ENCODE data around the gene SEC61B.

SEC61B gene

GRCh38 chr9:99239341-99240060 is 17.4 kb downstream of the SEC61B start:
- Mint-ChIP-seq H3K27me3 (no peaks in the 10 kb centered on the region), H3K36me3 (peaks cover 6% of the 10 kb centered on the region), H3K27ac (no peak overlapping the region), H3K4me1 (ENCODE audit: low read depth) (peaks cover 9% of the 10 kb centered on the region), H3K9me3 (ENCODE audit: low read depth) (no peaks in the 10 kb centered on the region), H3K4me3 (no peak overlapping the region)

GRCh38 chr9:99241106-99241505 is 19.0 kb downstream of the SEC61B start:
- Mint-ChIP-seq H3K4me1 (ENCODE audit: low read depth) (peaks cover 3% of the 10 kb centered on the region), H3K27me3 (no peaks in the 10 kb centered on the region), H3K27ac (no peak overlapping the region), H3K4me3 (no peak overlapping the region), H3K36me3 (peaks cover 9% of the 10 kb centered on the region), H3K9me3 (ENCODE audit: low read depth) (no peaks in the 10 kb centered on the region)

GRCh38 chr9:99244344-99245260 is 22.5 kb downstream of the SEC61B start:
- no peak overlapping the region for H3K4me3 Mint-ChIP-seq
- H3K36me3 Mint-ChIP-seq = peaks cover 4% of the 10 kb centered on the region
- no peaks in the 10 kb centered on the region for H3K4me1 Mint-ChIP-seq (ENCODE audit: low read depth)
- H3K9me3 Mint-ChIP-seq (ENCODE audit: low read depth) = no peaks in the 10 kb centered on the region
- no peak overlapping the region for H3K27ac Mint-ChIP-seq
- H3K27me3 Mint-ChIP-seq = no peaks in the 10 kb centered on the region

DNA sequence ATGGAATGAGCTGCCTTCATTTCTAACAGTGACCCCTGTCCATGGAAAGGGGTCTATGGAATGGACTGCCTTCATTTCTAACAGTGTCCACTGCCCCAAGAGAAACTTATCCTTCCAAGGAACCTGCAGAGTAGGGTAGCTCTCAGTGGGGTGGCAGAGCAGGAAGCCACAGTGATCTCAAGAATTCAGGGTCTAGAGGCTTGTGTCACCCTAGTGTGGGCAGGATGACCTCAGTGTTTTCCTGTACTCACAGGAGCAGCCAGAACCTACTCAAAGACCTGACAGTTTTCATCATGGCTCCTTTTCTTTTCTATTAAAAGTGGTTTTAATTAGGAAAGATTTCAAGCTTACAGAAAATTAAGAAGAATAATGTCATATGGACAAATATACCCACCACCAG is 27.5 kb downstream of the SEC61B start:
- no peak overlapping the region for H3K4me3 Mint-ChIP-seq

GRCh38 chr9:99251157-99251556 is 29.1 kb downstream of the SEC61B start:
- H3K4me3 Mint-ChIP-seq = no peak overlapping the region
- no peak overlapping the region for H3K27ac Mint-ChIP-seq
- H3K36me3 Mint-ChIP-seq = peaks cover 5% of the 10 kb centered on the region
- H3K4me1 Mint-ChIP-seq (ENCODE audit: low read depth) = peaks cover 28% of the 10 kb centered on the region
- no peaks in the 10 kb centered on the region for H3K9me3 Mint-ChIP-seq (ENCODE audit: low read depth)
- H3K27me3 Mint-ChIP-seq = no peaks in the 10 kb centered on the region

More for the DNA sequence above, 27.5 kb downstream of the SEC61B start:
- H3K4me1 Mint-ChIP-seq (ENCODE audit: low read depth) = peaks cover 22% of the 10 kb centered on the region
- H3K27ac Mint-ChIP-seq = no peak overlapping the region
- peaks cover 3% of the 10 kb centered on the region for H3K36me3 Mint-ChIP-seq
- no peaks in the 10 kb centered on the region for H3K27me3 Mint-ChIP-seq
- H3K9me3 Mint-ChIP-seq (ENCODE audit: low read depth) = no peaks in the 10 kb centered on the region

DNA sequence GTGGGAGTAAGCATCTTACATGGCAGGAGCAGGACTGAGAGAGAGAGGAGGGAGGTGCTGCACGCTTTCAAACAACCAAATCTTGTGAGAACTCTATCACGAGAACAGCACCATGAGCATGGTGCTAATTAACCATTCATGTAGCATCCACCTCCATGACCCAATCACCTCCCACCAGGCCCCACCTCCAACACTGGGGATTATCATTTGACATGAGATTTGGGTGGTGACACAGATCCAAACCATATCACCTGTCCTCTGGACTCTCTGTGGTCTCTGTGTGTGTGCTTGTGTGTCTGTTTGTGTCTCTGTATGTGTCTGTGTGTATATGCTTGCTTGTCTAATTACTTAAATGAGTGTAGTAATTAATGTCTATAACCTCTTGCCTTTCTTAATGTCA is 31.1 kb downstream of the SEC61B start:
- Mint-ChIP-seq H3K9me3 (ENCODE audit: low read depth) (no peaks in the 10 kb centered on the region), H3K27me3 (no peaks in the 10 kb centered on the region), H3K4me3 (peak overlapping the region; percentile 73), H3K36me3 (peaks cover 5% of the 10 kb centered on the region), H3K4me1 (ENCODE audit: low read depth) (peaks cover 28% of the 10 kb centered on the region), H3K27ac (peak overlapping the region; percentile 91)

DNA sequence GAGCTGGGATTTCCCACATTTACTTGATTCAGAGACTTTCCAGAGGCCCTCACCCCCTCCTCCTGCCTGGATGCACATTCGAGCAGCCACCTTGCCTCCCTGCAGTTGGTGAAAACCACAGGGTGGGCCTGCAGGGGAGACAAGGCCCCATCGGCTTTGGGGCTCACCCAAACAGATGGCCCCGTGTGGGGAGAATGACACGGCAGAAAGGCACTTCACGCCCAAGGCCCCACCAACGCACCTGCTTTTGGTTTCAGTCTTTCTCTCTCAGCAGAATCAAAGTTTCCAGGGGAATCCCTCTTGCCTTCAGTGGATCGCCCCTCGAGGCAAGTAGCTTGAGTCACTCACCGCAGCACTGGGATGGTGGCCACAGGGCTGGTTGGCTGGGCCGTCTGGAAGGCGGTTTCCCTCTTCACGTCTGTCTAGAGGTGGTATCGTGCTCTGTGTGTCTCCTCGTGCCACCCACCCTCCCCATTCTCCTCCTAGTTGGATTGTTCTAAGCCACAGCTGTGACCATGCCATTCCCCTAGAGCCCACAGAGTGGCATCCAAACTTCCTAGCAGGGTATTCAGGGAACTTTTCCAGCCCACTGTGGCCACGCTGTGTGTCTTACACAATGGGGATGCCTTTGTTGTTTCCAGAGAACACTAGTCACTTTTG is 31.8 kb downstream of the SEC61B start:
- H3K27ac Mint-ChIP-seq = peak overlapping the region; percentile 91
- peaks cover 5% of the 10 kb centered on the region for H3K36me3 Mint-ChIP-seq
- no peaks in the 10 kb centered on the region for H3K9me3 Mint-ChIP-seq (ENCODE audit: low read depth)
- peaks cover 31% of the 10 kb centered on the region for H3K4me1 Mint-ChIP-seq (ENCODE audit: low read depth)
- no peaks in the 10 kb centered on the region for H3K27me3 Mint-ChIP-seq
- peak overlapping the region; percentile 73 for H3K4me3 Mint-ChIP-seq

DNA sequence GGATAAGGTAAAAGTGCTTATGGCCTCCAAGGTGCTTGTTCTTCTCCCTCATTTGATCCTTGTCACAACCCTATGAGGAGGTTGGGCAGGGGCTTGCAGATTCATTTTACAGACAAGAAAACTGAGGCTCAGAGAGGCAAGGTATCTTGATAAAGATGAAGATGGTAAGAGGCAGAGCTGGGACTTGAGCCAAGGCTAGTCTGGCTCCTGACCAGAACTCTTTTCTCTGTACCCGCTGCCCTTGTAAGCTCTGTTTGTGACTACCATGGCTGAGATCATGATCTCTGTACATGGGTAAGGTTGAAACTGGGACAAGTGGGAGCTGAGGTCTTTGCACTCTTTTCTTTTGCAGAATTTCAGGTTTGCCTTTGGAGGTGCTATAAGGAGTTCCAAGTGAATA is 33.6 kb downstream of the SEC61B start:
- H3K4me1 Mint-ChIP-seq (ENCODE audit: low read depth) = peaks cover 38% of the 10 kb centered on the region
- no peak overlapping the region for H3K27ac Mint-ChIP-seq
- no peak overlapping the region for H3K4me3 Mint-ChIP-seq
- no peaks in the 10 kb centered on the region for H3K27me3 Mint-ChIP-seq
- peaks cover 5% of the 10 kb centered on the region for H3K36me3 Mint-ChIP-seq
- H3K9me3 Mint-ChIP-seq (ENCODE audit: low read depth) = no peaks in the 10 kb centered on the region

- Mint-ChIP-seq H3K4me3 (no peak overlapping the region), H3K27ac (no peak overlapping the region), H3K4me1 (ENCODE audit: low read depth) (peaks cover 34% of the 10 kb centered on the region), H3K36me3 (peaks cover 5% of the 10 kb centered on the region), H3K27me3 (no peaks in the 10 kb centered on the region), H3K9me3 (ENCODE audit: low read depth) (no peaks in the 10 kb centered on the region)
These were observed 35.8 kb downstream of the SEC61B start for GRCh38 chr9:99257723-99258389.

- Mint-ChIP-seq H3K27ac (no peak overlapping the region), H3K4me3 (peak overlapping the region; percentile 71), H3K4me1 (ENCODE audit: low read depth) (peaks cover 23% of the 10 kb centered on the region), H3K27me3 (no peaks in the 10 kb centered on the region), H3K36me3 (peaks cover 5% of the 10 kb centered on the region), H3K9me3 (ENCODE audit: low read depth) (no peaks in the 10 kb centered on the region)
These were observed 37.3 kb downstream of the SEC61B start for GRCh38 chr9:99259231-99259918.

GRCh38 chr9:99261923-99262322 is 39.8 kb downstream of the SEC61B start:
- Mint-ChIP-seq H3K4me1 (ENCODE audit: low read depth) (peaks cover 25% of the 10 kb centered on the region), H3K36me3 (no peaks in the 10 kb centered on the region), H3K27me3 (no peaks in the 10 kb centered on the region), H3K4me3 (no peak overlapping the region), H3K9me3 (ENCODE audit: low read depth) (no peaks in the 10 kb centered on the region), H3K27ac (no peak overlapping the region)

DNA sequence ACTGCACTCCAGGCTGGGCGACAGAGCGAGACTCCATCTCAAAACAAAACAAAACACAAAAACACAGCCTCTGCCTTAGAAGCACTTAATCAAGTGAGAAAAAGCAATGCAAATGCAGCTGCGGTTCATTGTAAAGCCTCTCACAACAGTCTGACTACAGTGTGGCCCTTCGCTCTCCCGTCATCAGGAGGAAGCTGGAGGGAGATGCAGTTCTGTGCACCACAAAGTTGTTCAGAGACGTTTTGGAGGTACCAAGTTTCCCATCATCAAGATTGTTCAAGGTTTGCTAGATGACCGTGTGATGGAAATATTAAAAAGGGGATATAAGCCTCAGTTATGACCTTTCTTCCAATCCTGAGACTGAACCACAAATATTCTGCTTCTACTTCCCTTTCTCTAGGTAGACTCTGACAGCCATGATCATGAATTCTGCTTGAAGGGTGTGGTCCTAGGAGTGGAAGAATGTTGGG is 40.9 kb downstream of the SEC61B start:
- H3K4me3 Mint-ChIP-seq = no peak overlapping the region
- no peak overlapping the region for H3K27ac Mint-ChIP-seq
- H3K27me3 Mint-ChIP-seq = no peaks in the 10 kb centered on the region
- H3K4me1 Mint-ChIP-seq (ENCODE audit: low read depth) = peaks cover 28% of the 10 kb centered on the region
- H3K36me3 Mint-ChIP-seq = no peaks in the 10 kb centered on the region
- no peaks in the 10 kb centered on the region for H3K9me3 Mint-ChIP-seq (ENCODE audit: low read depth)

DNA sequence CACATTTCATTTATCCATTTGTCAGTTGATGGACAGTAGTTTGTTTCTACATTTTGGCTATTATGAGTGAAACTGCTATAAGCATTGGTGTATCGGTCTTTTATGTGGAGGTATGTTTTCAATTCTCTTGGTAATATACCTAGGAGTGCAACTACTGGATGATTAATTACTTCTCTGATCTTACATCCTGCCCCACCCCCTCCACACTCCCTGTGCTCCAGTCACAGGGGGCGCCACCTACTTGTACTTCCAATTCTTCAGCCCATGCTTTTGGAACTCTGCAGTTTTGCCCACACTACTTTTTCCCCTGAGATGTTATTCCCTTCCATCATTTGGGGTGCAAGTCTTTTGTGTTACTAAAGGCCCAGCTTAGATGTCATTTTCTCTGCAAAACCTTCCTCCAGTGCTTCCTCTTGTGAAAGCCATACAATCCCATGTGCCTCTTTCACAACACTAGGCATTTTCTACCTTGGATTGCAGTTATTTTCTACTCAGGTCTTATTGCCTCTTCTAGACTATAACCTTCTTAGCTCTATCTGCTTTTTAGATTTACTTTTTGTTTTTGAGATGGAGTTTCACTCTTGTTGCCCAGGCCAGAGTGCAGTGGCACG is 42.1 kb downstream of the SEC61B start:
- peaks cover 25% of the 10 kb centered on the region for H3K4me1 Mint-ChIP-seq (ENCODE audit: low read depth)
- no peaks in the 10 kb centered on the region for H3K9me3 Mint-ChIP-seq (ENCODE audit: low read depth)
- H3K4me3 Mint-ChIP-seq = no peak overlapping the region

GRCh38 chr9:99265691-99266090 is 43.6 kb downstream of the SEC61B start:
- Mint-ChIP-seq H3K4me3 (no peak overlapping the region), H3K4me1 (ENCODE audit: low read depth) (peaks cover 17% of the 10 kb centered on the region), H3K27me3 (no peaks in the 10 kb centered on the region), H3K9me3 (ENCODE audit: low read depth) (no peaks in the 10 kb centered on the region), H3K27ac (no peak overlapping the region), H3K36me3 (no peaks in the 10 kb centered on the region)

More for the DNA sequence above, 42.1 kb downstream of the SEC61B start:
- no peaks in the 10 kb centered on the region for H3K27me3 Mint-ChIP-seq
- H3K27ac Mint-ChIP-seq = no peak overlapping the region
- no peaks in the 10 kb centered on the region for H3K36me3 Mint-ChIP-seq
